SK-N-SH (cell line): ENCODE data around the gene SKIDA1. TPM values are rescaled to one million over a fixed set of nuclear protein-coding genes. Genes with fewer than 3 reads are reported as not detected.

Source experiments
- CTCF ChIA-PET: fragments of 300-600, 350-600 bp; formaldehyde crosslinking; extraction: SDS; loops from one replicate; lab custom pipeline; 2021; lab: Yijun Ruan, JAX
- POLR2A ChIA-PET: fragments of 350-600 bp; sonication (Branson Sonifier 250); formaldehyde crosslinking; extraction: SDS; loops from one replicate; lab custom pipeline; 2020; ENCODE audit warnings: antibody characterized with exemption, inconsistent platforms; lab: Yijun Ruan, JAX
- DNase-seq: peaks from one replicate; pipeline ENCODE4 v3.0.0; 2012
- H2AFZ ChIP-seq: fragments of 200-600 bp; sonication (generic); 2 replicates; pipeline ENCODE4 v1.8.1; 2016; ENCODE audit warnings: antibody characterized with exemption, mild to moderate bottlenecking, low read depth
- H3F3A ChIP-seq: fragments of 200-600 bp; sonication (generic); replicated peaks from 2 replicates; pipeline ENCODE3; 2016; ENCODE audit warnings: antibody characterized with exemption, mild to moderate bottlenecking; ENCODE audit not compliant: insufficient read depth
- H3K27ac ChIP-seq, 2 experiments: fragments of 200-500 bp in 1 of 2; fragments of 200-600 bp in 1 of 2; sonication (Bioruptor generic) in 1 of 2; sonication (generic), shearing (Covaris generic) in 1 of 2; 2 replicates each; pipeline versions ENCODE4 v1.5.1 to v1.6.1; 2014 to 2016; ENCODE audit warnings: low read depth in 2 of 2, inconsistent platforms in 1 of 2, low read length in 1 of 2, mild to moderate bottlenecking in 1 of 2, mixed read lengths in 1 of 2
- H3K27me3 ChIP-seq: fragments of 200-600 bp; sonication (generic), shearing (Covaris generic); 2 replicates; pipeline ENCODE4 v1.6.1; 2016; ENCODE audit warnings: mixed run types; ENCODE audit not compliant: insufficient read depth
- H3K36me3 ChIP-seq, 2 experiments: fragments of 200-500 bp in 1 of 2; fragments of 200-600 bp in 1 of 2; sonication (Bioruptor generic) in 1 of 2; sonication (generic) in 1 of 2; replicated peaks in 1 of 2; 2 replicates each; pipeline versions ENCODE3 to v1.5.1; 2014 to 2016; ENCODE audit warnings: low read length in 1 of 2, mild to moderate bottlenecking in 1 of 2; ENCODE audit not compliant: insufficient read depth in 2 of 2, control insufficient read depth in 1 of 2
- H3K4me1 ChIP-seq, 2 experiments: fragments of 200-500 bp in 1 of 2; fragments of 200-600 bp in 1 of 2; sonication (Bioruptor generic) in 1 of 2; sonication (generic), shearing (Covaris generic) in 1 of 2; 2 replicates each; pipeline versions ENCODE4 v1.5.1 to v1.6.1; 2014 to 2016; ENCODE audit warnings: low read depth in 1 of 2, low read length in 1 of 2, mixed run types in 1 of 2; ENCODE audit not compliant: insufficient read depth in 2 of 2, control insufficient read depth in 1 of 2
- H3K4me2 ChIP-seq: fragments of 200-600 bp; sonication (generic), shearing (Covaris generic); 2 replicates; pipeline ENCODE4 v1.6.1; 2017; ENCODE audit warnings: mixed run types
- H3K4me3 ChIP-seq, 2 experiments: fragments of 200-500 bp in 1 of 2; fragments of 200-600 bp in 1 of 2; sonication (Bioruptor generic) in 1 of 2; sonication (generic), shearing (Covaris generic) in 1 of 2; 2 replicates each; pipeline versions ENCODE4 v1.5.1 to v1.8.1; 2014 to 2016; ENCODE audit warnings: low read depth in 2 of 2, inconsistent platforms in 1 of 2, low read length in 1 of 2, mild to moderate bottlenecking in 1 of 2, mixed read lengths in 1 of 2, moderate library complexity in 1 of 2
- H3K79me2 ChIP-seq: fragments of 200-600 bp; sonication (generic); 2 replicates; pipeline ENCODE4 v1.8.1; 2017; ENCODE audit warnings: mild to moderate bottlenecking; ENCODE audit not compliant: insufficient read depth
- H3K9ac ChIP-seq: fragments of 200-600 bp; sonication (generic); 2 replicates; pipeline ENCODE4 v1.6.1; 2017; ENCODE audit warnings: mixed run types
- H3K9me2 ChIP-seq: fragments of 200-600 bp; sonication (generic); 2 replicates; pipeline ENCODE4 v1.6.1; 2017; ENCODE audit warnings: mixed run types
- H3K9me3 ChIP-seq: fragments of 200-600 bp; sonication (generic); 2 replicates; pipeline ENCODE4 v1.6.1; 2017; ENCODE audit warnings: mixed run types, mild to moderate bottlenecking, moderate library complexity
- H4K20me1 ChIP-seq: fragments of 200-600 bp; sonication (generic); 2 replicates; pipeline ENCODE4 v1.6.1; 2017; ENCODE audit warnings: mild to moderate bottlenecking, mixed run types; ENCODE audit not compliant: insufficient read depth
- CHD2 ChIP-seq: fragments of 150-350 bp; IDR thresholded peaks from 2 replicates; pipeline ENCODE4 v1.6.1; 2018; ENCODE audit warnings: low read length; ENCODE audit not compliant: partially characterized antibody
- ELF1 ChIP-seq: IDR thresholded peaks from 2 replicates; pipeline ENCODE4 v1.4.0; 2012
- EP300 ChIP-seq, 2 experiments: IDR thresholded peaks; 2 replicates each; pipeline versions ENCODE4 v1.4.0 to v1.6.1; 2012; ENCODE audit warnings: borderline replicate concordance in 1 of 2, low read depth in 1 of 2, low read length in 1 of 2
- GATA2 ChIP-seq: sonication (generic); formaldehyde crosslinking; IDR thresholded peaks from 2 replicates; pipeline ENCODE4 v1.5.0; 2020; ENCODE audit warnings: mild to moderate bottlenecking, missing genetic modification reagents
- MXI1 ChIP-seq: IDR thresholded peaks from 2 replicates; pipeline ENCODE4 v1.6.1; 2012; ENCODE audit warnings: mild to moderate bottlenecking, low read depth, low read length, improper control_type of control experiment
- RXRA ChIP-seq: IDR thresholded peaks from 2 replicates; pipeline ENCODE4 v1.4.0; 2012; ENCODE audit warnings: low read depth, mild to moderate bottlenecking, borderline replicate concordance
- TAF1 ChIP-seq: IDR thresholded peaks from 2 replicates; pipeline ENCODE4 v1.6.1; 2012; ENCODE audit warnings: low read depth, mild to moderate bottlenecking, low read length, moderate library complexity, borderline replicate concordance
- ZBTB33 ChIP-seq: IDR thresholded peaks from 2 replicates; pipeline ENCODE4 v1.4.0; 2012; ENCODE audit warnings: low read depth, borderline replicate concordance
- WGBS: methylation state at CpG from one replicate; pipeline ENCODE4 v1.1.6; 2017; ENCODE audit warnings: low lambda C conversion rate; 5-methylcytosine and 5-hydroxymethylcytosine counted together
- polyA plus RNA-seq, 3 experiments: library from polyadenylated mRNA; depleted of rRNA; stranded (reverse); fragments of >200 nt; gene quantifications; 2 replicates each; pipeline ENCODE4 v1.2.3, GENCODE V29; 2012
- TF ChIP-seq, protein P1 (sequence below): IDR thresholded peaks from 2 replicates; pipeline ENCODE4; 2012
- TF ChIP-seq, protein P2 (sequence below): IDR thresholded peaks from 2 replicates; pipeline ENCODE4 v1.4.0; 2012; ENCODE audit warnings: low read depth

SKIDA1 gene
- polyA plus RNA-seq, 1 of the 3 experiments (the other 2 are of a cell fraction): 0.38 TPM

DNA sequence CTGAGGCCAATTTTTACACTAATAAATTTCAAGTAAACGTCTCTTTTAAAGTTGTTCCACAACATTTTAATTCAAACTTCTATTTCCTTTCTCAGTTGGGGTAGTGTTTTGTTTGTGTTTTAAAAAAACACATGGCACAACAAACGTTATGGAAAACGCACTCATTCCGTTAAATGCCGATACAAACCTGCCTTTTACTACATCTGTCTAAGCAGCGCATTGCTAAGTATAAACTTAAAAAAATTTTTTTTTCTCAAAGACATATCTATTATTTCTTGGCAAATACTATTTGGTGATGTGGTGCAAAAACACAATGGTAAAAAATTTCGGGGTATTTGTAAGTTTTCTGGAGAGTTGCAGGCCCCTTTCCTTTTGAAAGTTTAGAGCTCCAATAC, 1.4 kb downstream of the SKIDA1 start:
- Histone ChIP-seq H3K4me3 (peak overlapping the region; percentile 70 to 76; a peak in 3 of 4 replicates), H3K27ac (peak overlapping the region; percentile 98 to 99), H3K79me2 (peaks cover 17% of the 10 kb centered on the region), H4K20me1 (no peaks in the 10 kb centered on the region), H3K4me1 (peaks cover 34 to 38% of the 10 kb centered on the region in 2 experiments; a peak in 3 of 4 replicates), H3K36me3 (no peaks in the 10 kb centered on the region), H3K27me3 (no peaks in the 10 kb centered on the region), H2AFZ (peak overlapping the region; percentile 86), H3K9ac (peak overlapping the region; percentile 94), H3K9me2 (no peaks in the 10 kb centered on the region), H3K9me3 (no peaks in the 10 kb centered on the region), H3K4me2 (peak overlapping the region; percentile 93), H3F3A (peaks cover 55% of the 10 kb centered on the region)
- ChIA-PET POLR2A (interaction anchor here (1.2 to 3.1 kb wide), 2 partner anchors 28 to 37 kb away, joined by 5 to 26 read pairs; no protein-coding TSS in a partner anchor), CTCF (interaction anchor here (3.0 to 11.1 kb wide), 2 partner anchors 27 to 208 kb away, joined by 12 to 101 read pairs; no protein-coding TSS in a partner anchor)
- DNase-seq: no peak
- WGBS: 18% methylated on average over 7 of the region's 7 CpGs
- TF ChIP-seq RXRA: no peak

- H3K4me3 ChIP-seq: peak overlapping the region in 1 of 2 experiments; percentile 76; a peak in 1 of 4 replicates
- H4K20me1 ChIP-seq: no peaks in the 10 kb centered on the region
- peaks cover 49% of the 10 kb centered on the region for H3F3A ChIP-seq
- H3K4me2 ChIP-seq: peak overlapping the region; percentile 93
- peak overlapping the region; percentile 86 for H2AFZ ChIP-seq
- no peaks in the 10 kb centered on the region for H3K27me3 ChIP-seq
- H3K9ac ChIP-seq: peak overlapping the region; percentile 94
- CTCF ChIA-PET: interaction anchor here (3.0 to 11.1 kb wide), 2 partner anchors 27 to 208 kb away, joined by 12 to 101 read pairs; no protein-coding TSS in a partner anchor
- peaks cover 18% of the 10 kb centered on the region for H3K79me2 ChIP-seq
- peak overlapping the region; percentile 98 to 99 for H3K27ac ChIP-seq
- H3K36me3 ChIP-seq: no peaks in the 10 kb centered on the region
- no peaks in the 10 kb centered on the region for H3K9me3 ChIP-seq
- H3K4me1 ChIP-seq: peaks cover 37 to 40% of the 10 kb centered on the region in 2 experiments; a peak in 3 of 4 replicates
- 13% methylated on average over 3 of the region's 3 CpGs for WGBS
- TF ChIP-seq ELF1 (no peak), MXI1 (peak; percentile 78), TAF1 (peak; percentile 46; the same call in 1 of the 2 replicates), ZBTB33 (no peak), EP300 (IDR thresholded peaks at IDR 0.05; ENCODE audit: borderline replicate concordance in 1 of 2, low read depth in 1 of 2, low read length in 1 of 2) (peak in 1 of 2 experiments; percentile 19; a peak in 1 of 4 replicates), GATA2 (CRISPR knock-in tag) (no peak), CHD2 (peak; percentile 50)
- TF ChIP-seq, protein P1, sequence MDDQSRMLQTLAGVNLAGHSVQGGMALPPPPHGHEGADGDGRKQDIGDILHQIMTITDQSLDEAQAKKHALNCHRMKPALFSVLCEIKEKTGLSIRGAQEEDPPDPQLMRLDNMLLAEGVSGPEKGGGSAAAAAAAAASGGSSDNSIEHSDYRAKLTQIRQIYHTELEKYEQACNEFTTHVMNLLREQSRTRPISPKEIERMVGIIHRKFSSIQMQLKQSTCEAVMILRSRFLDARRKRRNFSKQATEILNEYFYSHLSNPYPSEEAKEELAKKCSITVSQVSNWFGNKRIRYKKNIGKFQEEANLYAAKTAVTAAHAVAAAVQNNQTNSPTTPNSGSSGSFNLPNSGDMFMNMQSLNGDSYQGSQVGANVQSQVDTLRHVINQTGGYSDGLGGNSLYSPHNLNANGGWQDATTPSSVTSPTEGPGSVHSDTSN: no peak
- TF ChIP-seq, protein P2, sequence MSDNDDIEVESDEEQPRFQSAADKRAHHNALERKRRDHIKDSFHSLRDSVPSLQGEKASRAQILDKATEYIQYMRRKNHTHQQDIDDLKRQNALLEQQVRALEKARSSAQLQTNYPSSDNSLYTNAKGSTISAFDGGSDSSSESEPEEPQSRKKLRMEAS: peak; percentile 76
- POLR2A ChIA-PET: interaction anchor here (1.2 kb wide), 1 partner anchor 36 kb away, joined by 5 read pairs; no protein-coding TSS in a partner anchor
- H3K9me2 ChIP-seq: no peaks in the 10 kb centered on the region
- DNase-seq: no peak
Measured at GRCh38 chr10:21523557-21524008, 1.9 kb downstream of the SKIDA1 start.
